HepG2 (cell line): ENCODE measurements around the gene RIOK2. TPM values are rescaled to one million over a fixed set of nuclear protein-coding genes. Genes with fewer than 3 reads are reported as not detected.
A peak's percentile ranks its signal among the peaks of the same experiment; 100 is the strongest.

ENCODE experiments used
- ELK4 ChIP-seq: sonication (generic); formaldehyde crosslinking; IDR thresholded peaks from 2 replicates; pipeline ENCODE4 v1.9.0; 2021; ENCODE audit warnings: missing genetic modification reagents, borderline replicate concordance
- GABPA ChIP-seq, 2 experiments: IDR thresholded peaks; 2 replicates each; pipeline ENCODE4 v1.6.1; 2011 to 2016; ENCODE audit warnings: low read depth in 2 of 2, low read length in 1 of 2, missing biosample characterization in 1 of 2, missing genetic modification characterization in 1 of 2
- KMT2A ChIP-seq: sonication (generic); formaldehyde crosslinking; IDR thresholded peaks from 2 replicates; pipeline ENCODE4 v1.4.0; 2020; ENCODE audit warnings: missing genetic modification reagents
- NCOA2 ChIP-seq: sonication (generic); formaldehyde crosslinking; IDR thresholded peaks from 2 replicates; pipeline ENCODE4 v1.8.0; 2022; ENCODE audit warnings: inconsistent platforms
- PHF20 ChIP-seq: sonication (generic); formaldehyde crosslinking; IDR thresholded peaks from 2 replicates; pipeline ENCODE4 v1.5.0; 2020; ENCODE audit warnings: mild to moderate bottlenecking, missing genetic modification reagents
- RFX5 ChIP-seq: IDR thresholded peaks from 2 replicates; pipeline ENCODE4 v1.6.1; 2011; ENCODE audit warnings: low read depth, low read length, improper control_type of control experiment
- RXRB ChIP-seq: IDR thresholded peaks from 2 replicates; pipeline ENCODE4 v1.6.1; 2016; ENCODE audit warnings: borderline replicate concordance, missing genetic modification reagents, missing compliant biosample characterization
- SALL1 ChIP-seq: sonication (generic); formaldehyde crosslinking; IDR thresholded peaks from 2 replicates; pipeline ENCODE4 v1.8.0; 2022; ENCODE audit warnings: mild to moderate bottlenecking, missing genetic modification reagents
- THAP11 ChIP-seq: IDR thresholded peaks from 2 replicates; pipeline ENCODE4 v1.6.1; 2016; ENCODE audit warnings: missing biosample characterization, missing genetic modification reagents
- ZBTB39 ChIP-seq: sonication (generic); formaldehyde crosslinking; IDR thresholded peaks from 2 replicates; pipeline ENCODE4 v1.5.0; 2020; ENCODE audit warnings: missing genetic modification reagents
- ZNF251 ChIP-seq: sonication (generic); formaldehyde crosslinking; IDR thresholded peaks from 2 replicates; pipeline ENCODE4 v1.9.0; 2021; ENCODE audit warnings: mild to moderate bottlenecking, missing genetic modification reagents
- ZNF3 ChIP-seq: IDR thresholded peaks from 2 replicates; pipeline ENCODE4 v1.7.0; 2017; ENCODE audit warnings: inconsistent platforms
- ZNF367 ChIP-seq: sonication (generic); formaldehyde crosslinking; IDR thresholded peaks from 2 replicates; pipeline ENCODE4 v1.4.0; 2020; ENCODE audit warnings: missing genetic modification reagents, borderline replicate concordance
- ZNF563 ChIP-seq: sonication (generic); formaldehyde crosslinking; IDR thresholded peaks from 2 replicates; pipeline ENCODE4 v1.8.0; 2022; ENCODE audit warnings: mild to moderate bottlenecking, moderate library complexity, missing genetic modification reagents
- ZNF569 ChIP-seq: sonication (generic); formaldehyde crosslinking; IDR thresholded peaks from 2 replicates; pipeline ENCODE4 v1.5.0; 2020; ENCODE audit warnings: mild to moderate bottlenecking, missing genetic modification reagents, moderate library complexity, borderline replicate concordance
- ZNF615 ChIP-seq: sonication (generic); formaldehyde crosslinking; IDR thresholded peaks from 2 replicates; pipeline ENCODE4 v1.5.0; 2020; ENCODE audit warnings: mild to moderate bottlenecking, missing genetic modification reagents, borderline replicate concordance
- ZNF737 ChIP-seq: sonication (generic); formaldehyde crosslinking; IDR thresholded peaks from 2 replicates; pipeline ENCODE4 v1.5.0; 2020; ENCODE audit warnings: missing genetic modification reagents, mild to moderate bottlenecking, borderline replicate concordance
- ZNF740 ChIP-seq: sonication (generic); formaldehyde crosslinking; IDR thresholded peaks from 2 replicates; pipeline ENCODE4 v1.4.0; 2020; ENCODE audit warnings: missing genetic modification reagents
- polyA plus RNA-seq, 8 experiments: library from polyadenylated mRNA; depleted of rRNA in 3 of 8; stranded (reverse) in 7 of 8; unstranded in 1 of 8; fragments of >200 nt; fragmentation: Illumina TruSeq in 4 of 8; extraction: Trizol in 4 of 8; gene quantifications; 2 replicates each; pipeline versions ENCODE4 v1.2.1 to v1.2.3, GENCODE V29; 2011 to 2016; ENCODE audit warnings: low read depth in 4 of 8, missing spikeins in 1 of 8, mixed read lengths in 1 of 8; ENCODE audit not compliant: insufficient read depth in 1 of 8
- total RNA-seq, 5 experiments: library from RNA; depleted of rRNA; stranded (reverse); fragments of >200 nt; fragmentation: Illumina TruSeq; extraction: Trizol; gene quantifications; 2 replicates each; pipeline ENCODE4 v1.2.3, GENCODE V29; 2016; ENCODE audit warnings: low read depth in 1 of 5
- TF ChIP-seq, protein P1 (sequence below): sonication (generic); formaldehyde crosslinking; IDR thresholded peaks from 2 replicates; pipeline ENCODE4 v1.5.0; 2020; ENCODE audit warnings: missing genetic modification reagents
- TF ChIP-seq, protein P2 (sequence below): sonication (generic); formaldehyde crosslinking; IDR thresholded peaks from 2 replicates; pipeline ENCODE4 v1.4.0; 2020; ENCODE audit warnings: missing genetic modification reagents

RIOK2 gene
- total and polyA plus RNA-seq, 2 of the 13 experiments (the other 11 are each of a cell fraction or from before 2014, with no cell fraction given), result 8.1 to 46.6 TPM

GRCh38 chr5:97183100-97183929 lies at the start of gene RIOK2 (continued):
- TF ChIP-seq RXRB (CRISPR knock-in tag) (peak; percentile 20; the same call in 1 of the 2 replicates), SALL1 (peak; percentile 86), ZNF3 (CRISPR knock-in tag) (peak; percentile 55), RFX5 (no peak), ZNF615 (CRISPR knock-in tag) (no peak; the same call in 1 of the 2 replicates), THAP11 (CRISPR knock-in tag) (peak; percentile 80), PHF20 (CRISPR knock-in tag) (peak; percentile 74), GABPA (IDR thresholded peaks at IDR 0.05; ENCODE audit: low read depth, low read length) (no peak), GABPA (CRISPR knock-in tag; IDR thresholded peaks at IDR 0.05; ENCODE audit: low read depth) (peak; percentile 52), ZNF367 (CRISPR knock-in tag) (0 out of 2 replicates have a peak, but pooled peaks have one; percentile 81), ELK4 (peak; percentile 68; the same call in 1 of the 2 replicates), ZNF251 (CRISPR knock-in tag) (no peak), ZNF740 (CRISPR knock-in tag) (peak; percentile 49; the same call in 1 of the 2 replicates), ZNF569 (peak; percentile 69; the same call in 1 of the 2 replicates), ZNF737 (CRISPR knock-in tag) (peak; percentile 43; the same call in 1 of the 2 replicates), ZNF563 (peak; percentile 71; the same call in 1 of the 2 replicates), NCOA2 (CRISPR knock-in tag) (peak; percentile 19; the same call in 1 of the 2 replicates), ZBTB39 (CRISPR knock-in tag) (no peak), KMT2A (CRISPR knock-in tag) (peak; percentile 79)
- TF ChIP-seq, protein P1, sequence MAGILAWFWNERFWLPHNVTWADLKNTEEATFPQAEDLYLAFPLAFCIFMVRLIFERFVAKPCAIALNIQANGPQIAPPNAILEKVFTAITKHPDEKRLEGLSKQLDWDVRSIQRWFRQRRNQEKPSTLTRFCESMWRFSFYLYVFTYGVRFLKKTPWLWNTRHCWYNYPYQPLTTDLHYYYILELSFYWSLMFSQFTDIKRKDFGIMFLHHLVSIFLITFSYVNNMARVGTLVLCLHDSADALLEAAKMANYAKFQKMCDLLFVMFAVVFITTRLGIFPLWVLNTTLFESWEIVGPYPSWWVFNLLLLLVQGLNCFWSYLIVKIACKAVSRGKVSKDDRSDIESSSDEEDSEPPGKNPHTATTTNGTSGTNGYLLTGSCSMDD (CRISPR knock-in tag), result 0 out of 2 replicates have a peak, but pooled peaks have one; percentile 69
- TF ChIP-seq, protein P2, sequence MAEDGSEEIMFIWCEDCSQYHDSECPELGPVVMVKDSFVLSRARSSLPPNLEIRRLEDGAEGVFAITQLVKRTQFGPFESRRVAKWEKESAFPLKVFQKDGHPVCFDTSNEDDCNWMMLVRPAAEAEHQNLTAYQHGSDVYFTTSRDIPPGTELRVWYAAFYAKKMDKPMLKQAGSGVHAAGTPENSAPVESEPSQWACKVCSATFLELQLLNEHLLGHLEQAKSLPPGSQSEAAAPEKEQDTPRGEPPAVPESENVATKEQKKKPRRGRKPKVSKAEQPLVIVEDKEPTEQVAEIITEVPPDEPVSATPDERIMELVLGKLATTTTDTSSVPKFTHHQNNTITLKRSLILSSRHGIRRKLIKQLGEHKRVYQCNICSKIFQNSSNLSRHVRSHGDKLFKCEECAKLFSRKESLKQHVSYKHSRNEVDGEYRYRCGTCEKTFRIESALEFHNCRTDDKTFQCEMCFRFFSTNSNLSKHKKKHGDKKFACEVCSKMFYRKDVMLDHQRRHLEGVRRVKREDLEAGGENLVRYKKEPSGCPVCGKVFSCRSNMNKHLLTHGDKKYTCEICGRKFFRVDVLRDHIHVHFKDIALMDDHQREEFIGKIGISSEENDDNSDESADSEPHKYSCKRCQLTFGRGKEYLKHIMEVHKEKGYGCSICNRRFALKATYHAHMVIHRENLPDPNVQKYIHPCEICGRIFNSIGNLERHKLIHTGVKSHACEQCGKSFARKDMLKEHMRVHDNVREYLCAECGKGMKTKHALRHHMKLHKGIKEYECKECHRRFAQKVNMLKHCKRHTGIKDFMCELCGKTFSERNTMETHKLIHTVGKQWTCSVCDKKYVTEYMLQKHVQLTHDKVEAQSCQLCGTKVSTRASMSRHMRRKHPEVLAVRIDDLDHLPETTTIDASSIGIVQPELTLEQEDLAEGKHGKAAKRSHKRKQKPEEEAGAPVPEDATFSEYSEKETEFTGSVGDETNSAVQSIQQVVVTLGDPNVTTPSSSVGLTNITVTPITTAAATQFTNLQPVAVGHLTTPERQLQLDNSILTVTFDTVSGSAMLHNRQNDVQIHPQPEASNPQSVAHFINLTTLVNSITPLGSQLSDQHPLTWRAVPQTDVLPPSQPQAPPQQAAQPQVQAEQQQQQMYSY, result no peak; the same call in 1 of the 2 replicates
